ENCODE data around the gene OPCML. TPM values are rescaled to one million over a fixed set of nuclear protein-coding genes. Genes with fewer than 3 reads are reported as not detected.

The OPCML gene
- total and polyA plus RNA-seq, 2 donors from 2014 or later = 0.77 to 1.1 TPM

DNA sequence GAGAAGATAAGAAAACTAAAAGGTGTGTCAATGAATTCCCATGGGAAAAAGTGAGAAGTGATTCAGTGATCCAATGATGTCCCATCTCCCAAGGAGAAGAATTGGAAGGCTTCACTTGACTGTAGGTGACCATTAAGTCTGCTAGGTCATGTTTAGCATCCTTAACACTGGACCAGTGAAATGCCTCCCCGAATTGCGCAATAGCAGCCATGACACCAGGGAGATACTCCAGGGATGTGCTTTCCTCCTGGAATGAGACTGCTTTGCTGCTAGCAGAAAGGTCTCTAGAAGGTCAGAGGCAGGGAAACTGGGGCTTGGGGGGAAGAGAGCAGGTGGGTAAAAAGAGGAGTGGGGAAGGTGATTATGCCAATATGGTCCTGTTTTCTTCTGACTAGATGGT, 364.3 kb downstream of the OPCML start:
- Histone ChIP-seq H3K4me1 (ENCODE audit: control insufficient read depth in 2 of 3, insufficient read depth in 2 of 3, low read depth in 1 of 3, low read length in 3 of 3) (no peaks in the 10 kb centered on the region), H3K9me3 (ENCODE audit: control insufficient read depth in 2 of 3, insufficient read depth in 1 of 3, low read length in 3 of 3) (no peaks in the 10 kb centered on the region), H3K9ac (ENCODE audit: low read length in 3 of 3) (no peak overlapping the region), H3K36me3 (ENCODE audit: control insufficient read depth in 2 of 3, insufficient read depth in 3 of 3, low read length in 3 of 3) (no peaks in the 10 kb centered on the region), H3K27me3 (ENCODE audit: control insufficient read depth, insufficient read depth, low read length) (no peaks in the 10 kb centered on the region), H3K4me3 (ENCODE audit: low read length in 3 of 3) (no peak overlapping the region), H3K27ac (ENCODE audit: low read depth in 2 of 2, low read length in 2 of 2) (no peak overlapping the region)
- FAIRE-seq = no peak
- no peak for DNase-seq
- intact Hi-C loops (cut with DNase I) = no loop called here
- TF ChIP-seq CTCF (IDR thresholded peaks at IDR 0.05; ENCODE audit: borderline replicate concordance, extremely low read depth, insufficient read depth) = no peak

DNA sequence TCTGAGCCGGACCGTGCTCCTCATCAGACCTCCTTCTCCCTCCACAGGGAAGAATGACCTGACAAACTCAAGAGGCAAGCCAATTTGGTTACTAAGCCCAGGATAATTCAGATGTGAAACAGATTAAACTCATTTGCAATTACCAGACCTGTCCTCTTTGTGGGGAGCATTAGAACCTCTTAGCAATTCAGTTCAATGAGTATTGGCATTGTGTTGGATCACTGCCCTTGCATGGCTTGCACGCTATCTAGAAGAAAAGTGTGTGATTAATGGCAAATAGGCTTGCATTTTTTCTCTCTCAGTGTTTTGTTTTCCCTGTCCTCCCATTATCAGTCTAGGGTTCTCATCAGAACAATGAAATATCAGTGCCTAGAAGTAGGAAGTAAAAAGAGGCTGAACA, 365.6 kb downstream of the OPCML start:
- Histone ChIP-seq H3K4me3 (ENCODE audit: low read length in 3 of 3) (no peak overlapping the region), H3K9ac (ENCODE audit: low read length in 3 of 3) (no peak overlapping the region), H3K9me3 (ENCODE audit: control insufficient read depth in 2 of 3, insufficient read depth in 1 of 3, low read length in 3 of 3) (no peaks in the 10 kb centered on the region), H3K4me1 (ENCODE audit: control insufficient read depth in 2 of 3, insufficient read depth in 2 of 3, low read depth in 1 of 3, low read length in 3 of 3) (no peaks in the 10 kb centered on the region), H3K27ac (ENCODE audit: low read depth in 2 of 2, low read length in 2 of 2) (no peak overlapping the region), H3K36me3 (ENCODE audit: control insufficient read depth in 2 of 3, insufficient read depth in 3 of 3, low read length in 3 of 3) (no peaks in the 10 kb centered on the region), H3K27me3 (ENCODE audit: control insufficient read depth, insufficient read depth, low read length) (no peaks in the 10 kb centered on the region)
- intact Hi-C loops (cut with DNase I) = no loop called here
- DNase-seq (no peak), FAIRE-seq (no peak)
- no peak for TF ChIP-seq CTCF (IDR thresholded peaks at IDR 0.05; ENCODE audit: borderline replicate concordance, extremely low read depth, insufficient read depth)

- intact Hi-C loops (cut with DNase I) = no loop called here
- Histone ChIP-seq H3K9me3 (ENCODE audit: control insufficient read depth in 2 of 3, insufficient read depth in 1 of 3, low read length in 3 of 3) (no peaks in the 10 kb centered on the region), H3K4me3 (ENCODE audit: low read length in 3 of 3) (no peak overlapping the region), H3K36me3 (ENCODE audit: control insufficient read depth in 2 of 3, insufficient read depth in 3 of 3, low read length in 3 of 3) (no peaks in the 10 kb centered on the region), H3K9ac (ENCODE audit: low read length in 3 of 3) (no peak overlapping the region), H3K27me3 (ENCODE audit: control insufficient read depth, insufficient read depth, low read length) (no peaks in the 10 kb centered on the region), H3K4me1 (ENCODE audit: control insufficient read depth in 2 of 3, insufficient read depth in 2 of 3, low read depth in 1 of 3, low read length in 3 of 3) (no peaks in the 10 kb centered on the region), H3K27ac (ENCODE audit: low read depth in 2 of 2, low read length in 2 of 2) (no peak overlapping the region)
- no peak for TF ChIP-seq CTCF (IDR thresholded peaks at IDR 0.05; ENCODE audit: borderline replicate concordance, extremely low read depth, insufficient read depth)
- DNase-seq (peak in 2 of 5 donors; percentile 12 to 57), FAIRE-seq (no peak)
Measured at GRCh38 chr11:133164986-133165385, 367.3 kb downstream of the OPCML start.

Data from kidney (tissue), 14 donors.